WTC11 (cell line): ENCODE measurements around the gene CCNH. TPM values are rescaled to one million over a fixed set of nuclear protein-coding genes. Genes with fewer than 3 reads are reported as not detected.

Source experiments
- ATAC-seq: fragments of 200-7000 bp; cut with Tn5 transposase; 2 replicates; pipeline ENCODE4 v1.10.0; 2021; ENCODE audit warnings: mild to moderate bottlenecking, moderate library complexity
- CTCF ChIA-PET: fragments of 300-600 bp; sonication (Branson Sonifier 250); formaldehyde crosslinking; loops from one replicate; lab custom pipeline; 2021; ENCODE audit warnings: antibody characterized with exemption; lab: Charles Lee
- POLR2A ChIA-PET: fragments of 350-600 bp; sonication (Branson Sonifier 250); formaldehyde crosslinking; loops from one replicate; lab custom pipeline; 2021; ENCODE audit warnings: antibody characterized with exemption; lab: Charles Lee
- DNase-seq: peaks from one replicate; pipeline ENCODE4 v3.0.0; 2021; ENCODE audit warnings: low spot score
- H3K27ac Mint-ChIP-seq: 2 replicates; pipeline ENCODE4 v1.8.0; 2021; ENCODE audit warnings: mixed read lengths
- H3K27me3 Mint-ChIP-seq: 2 replicates; pipeline ENCODE4 v1.8.0; 2021; ENCODE audit warnings: low read depth, mild to moderate bottlenecking, moderate library complexity, mixed read lengths
- H3K36me3 Mint-ChIP-seq: 2 replicates; pipeline ENCODE4 v1.8.0; 2021; ENCODE audit warnings: mixed read lengths
- H3K4me1 Mint-ChIP-seq: 2 replicates; pipeline ENCODE4 v1.8.0; 2022; ENCODE audit warnings: mixed read lengths
- H3K4me3 Mint-ChIP-seq: 2 replicates; pipeline ENCODE4 v1.8.0; 2021; ENCODE audit warnings: mild to moderate bottlenecking, moderate library complexity, mixed read lengths
- H3K9me3 Mint-ChIP-seq: 2 replicates; pipeline ENCODE4 v1.8.0; 2021; ENCODE audit warnings: mixed read lengths
- CREM ChIP-seq: sonication (generic); formaldehyde crosslinking; IDR thresholded peaks from 2 replicates; pipeline ENCODE4 v1.8.1; 2022; ENCODE audit warnings: mild to moderate bottlenecking, missing genetic modification reagents, moderate library complexity
- TEAD4 ChIP-seq: sonication (generic); formaldehyde crosslinking; IDR thresholded peaks from 2 replicates; pipeline ENCODE4 v1.8.0; 2022; ENCODE audit warnings: mild to moderate bottlenecking, missing genetic modification reagents
- total RNA-seq: library from RNA; stranded (reverse); gene quantifications from 3 replicates; pipeline ENCODE4 v1.2.3, GENCODE V29; 2021
- TF ChIP-seq, protein P1 (sequence below): fragments of 250-450 bp; sonication (Bioruptor Pico); IDR thresholded peaks from 2 replicates; pipeline ENCODE4 v1.8.0; 2021; ENCODE audit warnings: mild to moderate bottlenecking
- TF ChIP-seq, protein P2 (sequence below): fragments of 200-600 bp; IDR thresholded peaks from 2 replicates; pipeline ENCODE4 v1.8.0; 2022; ENCODE audit warnings: antibody characterized with exemption
- TF ChIP-seq, protein P3 (sequence below): fragments of 250-450 bp; sonication (Bioruptor Pico); IDR thresholded peaks from 2 replicates; pipeline ENCODE4 v1.9.0; 2021; ENCODE audit warnings: moderate library complexity, mild to moderate bottlenecking, inconsistent platforms, borderline replicate concordance
- TF ChIP-seq, protein P4 (sequence below): fragments of 250-450 bp; sonication (Bioruptor Pico); IDR thresholded peaks from 2 replicates; pipeline ENCODE4 v1.9.0; 2021; ENCODE audit warnings: mild to moderate bottlenecking
- TF ChIP-seq, protein P5 (sequence below): sonication (generic); formaldehyde crosslinking; IDR thresholded peaks from 2 replicates; pipeline ENCODE4 v1.8.1; 2022; ENCODE audit warnings: mild to moderate bottlenecking, moderate library complexity, missing genetic modification reagents
- TF ChIP-seq, protein P6 (sequence below): fragments of 250-450 bp; sonication (Bioruptor Pico); IDR thresholded peaks from 2 replicates; pipeline ENCODE4 v1.9.0; 2021; ENCODE audit warnings: mild to moderate bottlenecking
- TF ChIP-seq, protein P7 (sequence below): sonication (generic); formaldehyde crosslinking; IDR thresholded peaks from 2 replicates; pipeline ENCODE4 v1.8.1; 2023; ENCODE audit warnings: mild to moderate bottlenecking, missing genetic modification reagents, borderline replicate concordance

CCNH gene
- total RNA-seq, 1 experiment from 2014 or later = 35.3 TPM

DNA sequence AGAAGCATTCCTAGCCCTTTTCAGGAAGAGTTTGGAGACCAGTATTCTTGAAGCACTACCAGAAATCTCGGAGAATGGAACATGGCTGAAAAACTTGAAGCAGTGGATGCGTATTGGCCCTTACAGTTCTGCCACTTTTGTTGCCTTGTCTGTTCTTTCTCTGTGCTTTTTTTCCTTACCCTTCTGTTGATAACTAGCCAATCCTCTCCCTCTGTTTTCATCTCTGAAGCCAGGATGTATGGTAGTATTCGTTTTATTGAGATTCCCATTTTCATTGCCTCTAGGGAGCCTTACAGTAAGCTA is 564 bp upstream of the CCNH start:
- ChIA-PET CTCF (interaction anchor here (1.0 to 1.6 kb wide), 2 partner anchors 13 to 368 kb away, joined by 4 to 7 read pairs; no protein-coding TSS in a partner anchor), POLR2A (no interaction called here)
- TF ChIP-seq TEAD4 = no peak
- TF ChIP-seq, protein P1, sequence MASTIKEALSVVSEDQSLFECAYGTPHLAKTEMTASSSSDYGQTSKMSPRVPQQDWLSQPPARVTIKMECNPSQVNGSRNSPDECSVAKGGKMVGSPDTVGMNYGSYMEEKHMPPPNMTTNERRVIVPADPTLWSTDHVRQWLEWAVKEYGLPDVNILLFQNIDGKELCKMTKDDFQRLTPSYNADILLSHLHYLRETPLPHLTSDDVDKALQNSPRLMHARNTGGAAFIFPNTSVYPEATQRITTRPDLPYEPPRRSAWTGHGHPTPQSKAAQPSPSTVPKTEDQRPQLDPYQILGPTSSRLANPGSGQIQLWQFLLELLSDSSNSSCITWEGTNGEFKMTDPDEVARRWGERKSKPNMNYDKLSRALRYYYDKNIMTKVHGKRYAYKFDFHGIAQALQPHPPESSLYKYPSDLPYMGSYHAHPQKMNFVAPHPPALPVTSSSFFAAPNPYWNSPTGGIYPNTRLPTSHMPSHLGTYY (CRISPR knock-in tag) = no peak
- TF ChIP-seq, protein P2, sequence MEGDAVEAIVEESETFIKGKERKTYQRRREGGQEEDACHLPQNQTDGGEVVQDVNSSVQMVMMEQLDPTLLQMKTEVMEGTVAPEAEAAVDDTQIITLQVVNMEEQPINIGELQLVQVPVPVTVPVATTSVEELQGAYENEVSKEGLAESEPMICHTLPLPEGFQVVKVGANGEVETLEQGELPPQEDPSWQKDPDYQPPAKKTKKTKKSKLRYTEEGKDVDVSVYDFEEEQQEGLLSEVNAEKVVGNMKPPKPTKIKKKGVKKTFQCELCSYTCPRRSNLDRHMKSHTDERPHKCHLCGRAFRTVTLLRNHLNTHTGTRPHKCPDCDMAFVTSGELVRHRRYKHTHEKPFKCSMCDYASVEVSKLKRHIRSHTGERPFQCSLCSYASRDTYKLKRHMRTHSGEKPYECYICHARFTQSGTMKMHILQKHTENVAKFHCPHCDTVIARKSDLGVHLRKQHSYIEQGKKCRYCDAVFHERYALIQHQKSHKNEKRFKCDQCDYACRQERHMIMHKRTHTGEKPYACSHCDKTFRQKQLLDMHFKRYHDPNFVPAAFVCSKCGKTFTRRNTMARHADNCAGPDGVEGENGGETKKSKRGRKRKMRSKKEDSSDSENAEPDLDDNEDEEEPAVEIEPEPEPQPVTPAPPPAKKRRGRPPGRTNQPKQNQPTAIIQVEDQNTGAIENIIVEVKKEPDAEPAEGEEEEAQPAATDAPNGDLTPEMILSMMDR = no peak
- TF ChIP-seq, protein P3, sequence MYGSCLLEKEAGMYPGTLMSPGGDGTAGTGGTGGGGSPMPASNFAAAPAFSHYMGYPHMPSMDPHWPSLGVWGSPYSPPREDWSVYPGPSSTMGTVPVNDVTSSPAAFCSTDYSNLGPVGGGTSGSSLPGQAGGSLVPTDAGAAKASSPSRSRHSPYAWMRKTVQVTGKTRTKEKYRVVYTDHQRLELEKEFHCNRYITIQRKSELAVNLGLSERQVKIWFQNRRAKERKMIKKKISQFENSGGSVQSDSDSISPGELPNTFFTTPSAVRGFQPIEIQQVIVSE (CRISPR knock-in tag) = no peak
- TF ChIP-seq, protein P4, sequence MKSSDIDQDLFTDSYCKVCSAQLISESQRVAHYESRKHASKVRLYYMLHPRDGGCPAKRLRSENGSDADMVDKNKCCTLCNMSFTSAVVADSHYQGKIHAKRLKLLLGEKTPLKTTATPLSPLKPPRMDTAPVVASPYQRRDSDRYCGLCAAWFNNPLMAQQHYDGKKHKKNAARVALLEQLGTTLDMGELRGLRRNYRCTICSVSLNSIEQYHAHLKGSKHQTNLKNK = no peak
- Mint-ChIP-seq H3K27ac (peak overlapping the region; percentile 94; the same call in 1 of the 2 replicates), H3K4me3 (peak overlapping the region; percentile 94), H3K27me3 (no peaks in the 10 kb centered on the region), H3K9me3 (no peaks in the 10 kb centered on the region), H3K4me1 (peaks cover 13% of the 10 kb centered on the region), H3K36me3 (peaks cover 22% of the 10 kb centered on the region)
- DNase-seq = no peak
- ATAC-seq = no peak

DNA sequence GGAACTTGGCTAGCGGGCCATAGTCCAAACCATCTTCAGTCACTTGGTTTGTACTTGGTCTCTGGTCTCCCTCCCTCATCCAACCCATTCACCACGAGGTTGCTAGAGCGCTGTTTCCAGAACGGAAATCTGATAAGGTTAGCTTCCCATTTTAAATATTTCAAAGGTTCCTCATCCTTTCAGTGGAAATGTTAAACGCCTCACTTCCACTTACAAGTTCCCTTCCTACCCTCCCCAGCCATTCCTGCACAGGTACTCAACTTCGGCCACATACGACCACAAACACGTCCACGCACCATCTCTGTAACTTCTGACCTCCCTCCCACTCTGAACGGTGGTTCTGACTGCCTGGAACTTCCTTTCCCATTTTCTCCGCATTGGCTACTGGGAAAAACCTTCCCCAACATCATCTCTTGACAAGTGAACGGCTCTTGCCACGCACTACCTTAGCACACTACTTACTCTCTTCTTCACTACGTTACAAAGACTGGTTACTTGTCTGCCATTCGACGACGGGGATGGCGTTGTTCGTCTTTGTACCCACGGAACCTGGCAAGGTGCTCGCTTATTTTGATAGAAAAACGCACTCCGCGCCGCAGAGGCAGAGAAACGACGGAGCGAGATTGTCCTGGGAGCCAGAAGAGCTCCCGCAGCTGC is 629 bp downstream of the CCNH start:
- CTCF ChIA-PET = interaction anchor here (1.0 to 1.6 kb wide), 4 partner anchors 12 to 734 kb away, joined by 3 to 7 read pairs (median 4); no protein-coding TSS in a partner anchor
- TF ChIP-seq, protein P5, sequence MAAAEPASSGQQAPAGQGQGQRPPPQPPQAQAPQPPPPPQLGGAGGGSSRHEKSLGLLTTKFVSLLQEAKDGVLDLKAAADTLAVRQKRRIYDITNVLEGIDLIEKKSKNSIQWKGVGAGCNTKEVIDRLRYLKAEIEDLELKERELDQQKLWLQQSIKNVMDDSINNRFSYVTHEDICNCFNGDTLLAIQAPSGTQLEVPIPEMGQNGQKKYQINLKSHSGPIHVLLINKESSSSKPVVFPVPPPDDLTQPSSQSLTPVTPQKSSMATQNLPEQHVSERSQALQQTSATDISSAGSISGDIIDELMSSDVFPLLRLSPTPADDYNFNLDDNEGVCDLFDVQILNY = no peak
- no peak for TF ChIP-seq CREM (CRISPR knock-in tag)
- TF ChIP-seq, protein P6, sequence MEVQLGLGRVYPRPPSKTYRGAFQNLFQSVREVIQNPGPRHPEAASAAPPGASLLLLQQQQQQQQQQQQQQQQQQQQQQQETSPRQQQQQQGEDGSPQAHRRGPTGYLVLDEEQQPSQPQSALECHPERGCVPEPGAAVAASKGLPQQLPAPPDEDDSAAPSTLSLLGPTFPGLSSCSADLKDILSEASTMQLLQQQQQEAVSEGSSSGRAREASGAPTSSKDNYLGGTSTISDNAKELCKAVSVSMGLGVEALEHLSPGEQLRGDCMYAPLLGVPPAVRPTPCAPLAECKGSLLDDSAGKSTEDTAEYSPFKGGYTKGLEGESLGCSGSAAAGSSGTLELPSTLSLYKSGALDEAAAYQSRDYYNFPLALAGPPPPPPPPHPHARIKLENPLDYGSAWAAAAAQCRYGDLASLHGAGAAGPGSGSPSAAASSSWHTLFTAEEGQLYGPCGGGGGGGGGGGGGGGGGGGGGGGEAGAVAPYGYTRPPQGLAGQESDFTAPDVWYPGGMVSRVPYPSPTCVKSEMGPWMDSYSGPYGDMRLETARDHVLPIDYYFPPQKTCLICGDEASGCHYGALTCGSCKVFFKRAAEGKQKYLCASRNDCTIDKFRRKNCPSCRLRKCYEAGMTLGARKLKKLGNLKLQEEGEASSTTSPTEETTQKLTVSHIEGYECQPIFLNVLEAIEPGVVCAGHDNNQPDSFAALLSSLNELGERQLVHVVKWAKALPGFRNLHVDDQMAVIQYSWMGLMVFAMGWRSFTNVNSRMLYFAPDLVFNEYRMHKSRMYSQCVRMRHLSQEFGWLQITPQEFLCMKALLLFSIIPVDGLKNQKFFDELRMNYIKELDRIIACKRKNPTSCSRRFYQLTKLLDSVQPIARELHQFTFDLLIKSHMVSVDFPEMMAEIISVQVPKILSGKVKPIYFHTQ (CRISPR knock-in tag) = no peak
- TF ChIP-seq, protein P7, sequence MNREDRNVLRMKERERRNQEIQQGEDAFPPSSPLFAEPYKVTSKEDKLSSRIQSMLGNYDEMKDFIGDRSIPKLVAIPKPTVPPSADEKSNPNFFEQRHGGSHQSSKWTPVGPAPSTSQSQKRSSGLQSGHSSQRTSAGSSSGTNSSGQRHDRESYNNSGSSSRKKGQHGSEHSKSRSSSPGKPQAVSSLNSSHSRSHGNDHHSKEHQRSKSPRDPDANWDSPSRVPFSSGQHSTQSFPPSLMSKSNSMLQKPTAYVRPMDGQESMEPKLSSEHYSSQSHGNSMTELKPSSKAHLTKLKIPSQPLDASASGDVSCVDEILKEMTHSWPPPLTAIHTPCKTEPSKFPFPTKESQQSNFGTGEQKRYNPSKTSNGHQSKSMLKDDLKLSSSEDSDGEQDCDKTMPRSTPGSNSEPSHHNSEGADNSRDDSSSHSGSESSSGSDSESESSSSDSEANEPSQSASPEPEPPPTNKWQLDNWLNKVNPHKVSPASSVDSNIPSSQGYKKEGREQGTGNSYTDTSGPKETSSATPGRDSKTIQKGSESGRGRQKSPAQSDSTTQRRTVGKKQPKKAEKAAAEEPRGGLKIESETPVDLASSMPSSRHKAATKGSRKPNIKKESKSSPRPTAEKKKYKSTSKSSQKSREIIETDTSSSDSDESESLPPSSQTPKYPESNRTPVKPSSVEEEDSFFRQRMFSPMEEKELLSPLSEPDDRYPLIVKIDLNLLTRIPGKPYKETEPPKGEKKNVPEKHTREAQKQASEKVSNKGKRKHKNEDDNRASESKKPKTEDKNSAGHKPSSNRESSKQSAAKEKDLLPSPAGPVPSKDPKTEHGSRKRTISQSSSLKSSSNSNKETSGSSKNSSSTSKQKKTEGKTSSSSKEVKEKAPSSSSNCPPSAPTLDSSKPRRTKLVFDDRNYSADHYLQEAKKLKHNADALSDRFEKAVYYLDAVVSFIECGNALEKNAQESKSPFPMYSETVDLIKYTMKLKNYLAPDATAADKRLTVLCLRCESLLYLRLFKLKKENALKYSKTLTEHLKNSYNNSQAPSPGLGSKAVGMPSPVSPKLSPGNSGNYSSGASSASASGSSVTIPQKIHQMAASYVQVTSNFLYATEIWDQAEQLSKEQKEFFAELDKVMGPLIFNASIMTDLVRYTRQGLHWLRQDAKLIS (CRISPR knock-in tag) = no peak
- peaks cover 33% of the 10 kb centered on the region for H3K36me3 Mint-ChIP-seq
- H3K9me3 Mint-ChIP-seq = no peaks in the 10 kb centered on the region
- H3K4me1 Mint-ChIP-seq = peaks cover 13% of the 10 kb centered on the region
- DNase-seq (no peak), ATAC-seq (no peak)
- H3K27ac Mint-ChIP-seq = peak overlapping the region; percentile 94
- peak overlapping the region; percentile 94 for H3K4me3 Mint-ChIP-seq
- POLR2A ChIA-PET = no interaction called here
- H3K27me3 Mint-ChIP-seq = no peaks in the 10 kb centered on the region
